GM12891 (cell line): ENCODE data around the gene HECTD4.

Source experiments
- PAX5 ChIP-seq: IDR thresholded peaks from 2 replicates; pipeline ENCODE4 v1.6.1; 2011; ENCODE audit warnings: low read length, moderate library complexity, mild to moderate bottlenecking; ENCODE audit not compliant: insufficient read depth, severe bottlenecking
- POLR2A ChIP-seq: IDR thresholded peaks from 2 replicates; pipeline ENCODE4 v1.6.1; 2011; ENCODE audit warnings: low read depth, low read length, control low read depth
- POLR2AphosphoS5 ChIP-seq: IDR thresholded peaks from 2 replicates; pipeline ENCODE4 v1.6.1; 2011; ENCODE audit warnings: low read depth, low read length, control low read depth
- SPI1 ChIP-seq: IDR thresholded peaks from 2 replicates; pipeline ENCODE4 v1.6.1; 2011; ENCODE audit warnings: low read depth, low read length, control low read depth
- TAF1 ChIP-seq: IDR thresholded peaks from 2 replicates; pipeline ENCODE4 v1.6.1; 2011; ENCODE audit warnings: low read depth, low read length, control low read depth

DNA sequence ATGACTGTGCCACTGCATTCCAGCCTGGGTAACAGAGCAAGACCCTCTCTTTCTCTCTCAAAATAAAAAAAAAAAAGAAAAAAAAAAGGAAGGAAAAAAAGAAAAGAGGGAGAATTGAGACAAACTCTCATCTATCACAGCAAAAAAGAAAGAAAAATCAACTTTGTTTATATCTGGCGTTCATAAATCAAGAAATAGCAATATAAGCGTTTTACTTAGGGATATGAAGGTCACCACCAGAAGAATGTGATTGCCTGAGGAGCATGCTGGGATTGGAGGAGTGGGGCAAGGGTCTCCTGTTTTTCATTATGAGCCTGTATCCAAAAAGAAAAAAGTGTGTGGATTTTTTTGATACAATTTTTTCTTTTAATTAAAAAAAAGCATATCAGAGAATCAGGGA lies 78.4 kb downstream of the HECTD4 start:
- no peak for TF ChIP-seq POLR2A
- no peak for TF ChIP-seq POLR2AphosphoS5
- TF ChIP-seq PAX5 = no peak
- no peak for TF ChIP-seq TAF1
- TF ChIP-seq SPI1 = no peak
